Cerebellar nuclear complex (tissue), 1 donor: ENCODE measurements around the gene FRY.

Experiments used
- DNase-seq, 2 experiments: peaks; one replicate each; lab custom pipeline; 2025; lab: John Stamatoyannopoulos, UW

FRY gene

DNA sequence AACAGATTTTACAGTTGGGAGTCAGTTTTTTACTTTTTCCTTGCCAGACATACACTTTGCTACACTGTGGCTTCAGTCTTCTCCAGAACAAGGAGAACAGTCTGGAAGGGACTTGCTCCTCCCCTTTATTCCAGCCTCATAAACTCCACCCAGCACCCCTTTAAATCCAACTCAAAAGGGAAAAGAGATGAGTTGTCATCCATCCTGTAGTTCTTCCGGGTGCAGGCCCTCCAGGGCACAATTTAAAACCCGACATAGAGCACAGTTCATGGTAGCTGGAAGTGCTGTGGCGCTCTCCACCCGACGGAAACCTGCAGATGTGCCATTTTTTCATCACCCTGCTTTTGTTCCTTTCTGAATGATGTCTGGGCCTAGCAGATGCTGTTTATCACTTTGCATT lies 184.7 kb downstream of the FRY start:
- no peak for DNase-seq

GRCh38 chr13:32222046-32222676 lies 190.6 kb downstream of the FRY start:
- DNase-seq, result no peak

DNA sequence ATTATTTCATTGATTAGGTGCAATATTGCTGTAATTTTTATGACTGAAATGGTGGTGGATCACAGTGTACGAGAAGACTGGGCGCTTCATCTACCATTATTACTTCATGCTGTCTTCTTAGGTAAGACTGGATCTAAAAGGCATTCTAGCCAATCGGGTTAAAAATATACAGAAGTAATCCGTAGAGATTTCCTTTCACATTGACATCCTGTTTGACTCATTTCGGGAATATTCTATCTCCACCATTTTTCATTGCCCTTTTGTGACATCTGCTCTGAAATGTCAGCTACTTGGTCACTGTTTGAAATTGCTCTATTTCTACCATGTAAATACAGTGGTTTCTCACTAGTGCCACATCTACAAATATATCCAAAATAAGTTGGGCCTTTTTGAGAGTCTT lies 193.3 kb downstream of the FRY start:
- no peak for DNase-seq

DNA sequence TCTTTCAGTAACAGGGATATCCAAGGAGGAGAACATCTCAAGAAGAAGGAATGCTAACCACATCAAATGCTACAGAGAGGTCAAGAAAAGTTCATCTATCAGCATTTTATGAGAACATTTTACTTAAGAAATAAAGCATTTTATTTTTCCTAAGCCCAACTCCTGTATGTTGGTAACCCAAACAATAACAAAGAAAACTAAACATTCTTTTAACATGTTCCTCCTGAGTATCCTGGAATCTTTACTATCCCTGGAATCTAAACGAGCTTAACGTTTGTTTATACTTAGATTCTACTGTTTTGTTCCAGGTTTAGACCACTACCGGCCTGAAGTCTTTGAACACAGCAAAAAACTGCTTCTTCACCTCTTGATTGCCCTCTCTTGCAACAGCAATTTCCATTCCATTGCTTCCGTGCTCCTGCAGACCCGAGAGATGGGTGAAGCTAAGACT lies 193.9 kb downstream of the FRY start:
- no peak for DNase-seq

DNA sequence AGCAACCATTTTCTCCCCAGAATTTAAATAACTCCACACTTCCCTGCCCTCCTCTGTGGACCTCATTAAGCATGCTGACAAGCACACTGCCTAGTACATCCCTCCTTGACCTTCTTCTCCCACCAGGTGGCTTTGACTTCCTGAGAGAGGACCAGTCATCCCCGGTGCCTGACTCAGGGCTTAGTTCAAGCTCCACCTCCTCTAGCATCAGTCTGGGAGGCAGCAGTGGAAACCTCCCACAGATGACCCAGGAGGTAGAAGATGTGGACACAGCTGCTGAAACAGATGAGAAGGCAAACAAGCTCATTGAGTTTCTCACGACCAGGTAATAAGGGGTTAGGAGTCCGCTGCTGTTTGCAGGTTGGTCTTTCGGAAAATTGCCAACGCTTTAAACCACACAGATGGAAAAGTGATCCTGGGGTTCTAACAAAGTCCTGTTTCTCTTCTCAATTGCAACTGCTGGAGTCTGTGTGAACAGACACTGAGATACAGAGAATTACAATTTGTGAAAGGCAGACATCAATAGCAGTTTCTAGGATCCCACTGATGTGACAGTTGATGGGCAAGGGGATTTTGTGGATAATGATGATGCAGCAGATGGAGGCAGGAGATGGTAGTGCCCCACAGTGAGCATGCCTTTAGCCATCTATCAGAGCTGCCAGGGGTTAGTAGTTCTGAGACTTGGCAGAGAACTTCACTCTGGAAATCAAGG lies 196.9 kb downstream of the FRY start:
- no peak for DNase-seq

DNA sequence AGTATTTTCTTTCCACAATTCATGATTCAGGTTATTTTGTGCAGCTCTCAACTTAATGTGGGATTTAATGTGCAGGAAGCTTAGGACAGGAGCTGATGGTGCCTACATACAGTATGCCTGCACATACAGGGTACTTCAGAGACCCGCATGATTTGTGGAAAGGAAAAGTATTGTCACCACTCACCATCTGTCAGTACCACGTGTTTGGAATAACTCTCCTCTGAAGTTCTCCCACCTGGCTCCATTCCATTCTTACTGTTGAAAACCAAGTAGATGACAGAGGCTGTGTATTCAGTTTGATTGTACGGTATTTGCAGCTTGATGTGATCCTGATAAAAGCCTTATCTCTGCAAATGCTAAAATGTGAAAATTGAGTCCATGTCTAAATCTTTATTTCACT lies 197.9 kb downstream of the FRY start:
- DNase-seq, result peak in 1 of 2 experiments; percentile 17

DNA sequence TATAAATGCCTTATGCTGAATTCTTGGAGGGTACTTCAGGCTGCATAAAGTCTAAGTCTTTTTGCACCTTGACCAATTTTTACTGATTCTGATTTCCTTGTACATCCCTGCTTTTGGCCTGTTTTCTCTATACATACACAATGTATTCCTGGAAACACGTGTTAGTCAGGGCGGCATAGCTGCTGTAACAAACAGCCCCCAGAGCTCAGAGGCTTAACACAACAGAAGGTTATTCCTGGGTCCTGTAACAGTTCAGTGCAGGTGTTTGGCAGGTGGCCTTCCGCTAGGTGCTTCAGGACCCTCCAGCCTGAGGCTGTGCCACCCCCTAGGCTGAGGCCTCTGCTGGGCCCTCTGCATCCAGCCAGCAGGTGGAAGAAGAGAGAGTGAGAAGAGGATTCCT lies 200.7 kb downstream of the FRY start:
- DNase-seq, result no peak

- no peak for DNase-seq
Measured at GRCh38 chr13:32233062-32233461, 201.5 kb downstream of the FRY start.

GRCh38 chr13:32234914-32235313 lies 203.3 kb downstream of the FRY start:
- no peak for DNase-seq

DNA sequence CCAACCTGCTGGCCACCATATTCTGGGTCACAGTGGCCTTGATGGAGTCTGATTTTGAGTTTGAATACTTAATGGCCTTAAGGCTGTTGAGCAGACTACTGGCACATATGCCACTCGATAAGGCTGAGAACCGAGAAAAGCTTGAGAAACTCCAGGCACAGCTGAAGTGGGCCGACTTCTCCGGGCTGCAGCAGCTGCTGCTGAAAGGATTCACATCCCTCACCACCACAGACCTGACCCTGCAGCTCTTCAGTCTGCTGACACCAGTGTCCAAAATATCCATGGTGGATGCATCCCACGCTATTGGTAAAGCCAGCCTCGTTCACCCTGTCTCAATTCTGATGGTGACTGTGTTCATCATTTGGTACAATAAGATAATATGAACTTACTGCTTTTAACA lies 206.1 kb downstream of the FRY start:
- DNase-seq, result no peak

GRCh38 chr13:32243695-32244094 lies 212.1 kb downstream of the FRY start:
- no peak for DNase-seq

GRCh38 chr13:32245555-32245954 lies 214.0 kb downstream of the FRY start:
- no peak for DNase-seq

- no peak for DNase-seq
Measured at GRCh38 chr13:32246468-32246867, 214.9 kb downstream of the FRY start.

- DNase-seq, result no peak
Measured at GRCh38 chr13:32247887-32248286, 216.3 kb downstream of the FRY start.

DNA sequence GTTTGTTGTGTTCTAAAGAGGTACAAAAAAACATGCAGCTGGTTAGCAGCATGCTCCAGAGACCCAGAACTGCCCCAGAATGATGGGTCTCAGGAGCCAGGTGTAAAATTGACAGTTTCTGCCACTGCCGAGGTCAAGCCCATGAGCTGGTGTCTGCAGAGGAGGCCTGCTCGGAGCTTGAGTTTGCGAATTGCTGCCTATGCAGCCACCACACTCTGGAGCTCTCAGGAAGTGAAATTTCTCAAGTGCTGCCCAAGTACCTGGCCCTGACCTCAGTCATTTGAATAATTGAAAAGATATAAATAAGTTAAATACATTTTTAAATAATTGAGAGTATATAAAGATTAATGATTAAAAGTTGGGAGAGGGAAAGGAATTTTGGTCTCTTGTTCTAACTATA lies 217.2 kb downstream of the FRY start:
- DNase-seq, result no peak

- DNase-seq, result no peak
Measured at GRCh38 chr13:32252812-32253438, 221.4 kb downstream of the FRY start.

GRCh38 chr13:32253911-32254399 lies 222.4 kb downstream of the FRY start:
- no peak for DNase-seq

DNA sequence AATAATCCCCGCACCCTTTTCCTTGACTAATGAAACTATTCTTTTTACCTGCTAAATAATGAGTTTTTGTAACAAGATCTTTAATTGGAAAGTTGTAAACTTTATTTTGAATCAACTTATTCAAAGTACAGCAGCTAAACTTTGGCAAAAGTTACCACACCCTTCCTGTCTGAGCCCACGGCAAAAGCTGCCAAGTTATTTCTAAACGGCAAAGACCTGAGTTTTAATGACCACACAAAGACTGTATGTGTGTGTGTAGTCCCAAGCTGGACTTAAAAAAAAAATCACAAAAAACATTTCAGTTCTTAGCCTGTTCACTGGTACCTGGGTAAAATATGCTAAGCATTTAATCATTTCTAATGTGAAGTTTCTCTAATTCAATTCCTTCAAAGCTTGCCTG lies 222.8 kb downstream of the FRY start:
- no peak for DNase-seq

- DNase-seq, result no peak
Measured at GRCh38 chr13:32254916-32255723, 223.5 kb downstream of the FRY start.

GRCh38 chr13:32255724-32256109 lies 224.1 kb downstream of the FRY start:
- DNase-seq, result no peak

DNA sequence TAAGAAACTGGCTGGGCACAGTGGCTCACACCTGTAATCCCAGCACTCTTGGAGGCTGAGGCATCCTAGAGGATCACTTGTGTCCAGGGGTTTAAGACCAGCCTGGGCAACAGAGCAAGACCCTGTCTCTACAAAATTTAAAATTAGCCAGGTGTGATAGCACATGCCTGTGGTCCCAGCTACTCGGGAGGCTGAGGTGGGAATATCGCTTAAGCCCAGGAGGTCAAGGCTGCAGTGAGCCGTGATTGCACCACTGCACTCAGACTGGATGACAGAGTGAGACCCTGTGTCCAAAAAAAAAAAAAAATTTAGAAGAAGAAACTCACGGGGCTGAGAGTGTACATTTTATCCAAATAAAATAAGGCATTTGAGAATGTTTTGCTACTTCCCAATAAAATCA lies 224.7 kb downstream of the FRY start:
- no peak for DNase-seq

- DNase-seq, result no peak
Measured at GRCh38 chr13:32257649-32258048, 226.1 kb downstream of the FRY start.
